ENCODE results near the gene FAM9C. TPM values are rescaled to one million over a fixed set of nuclear protein-coding genes. Genes with fewer than 3 reads are reported as not detected.

FAM9C gene
- total RNA-seq, 1 experiment from 2014 or later = not detected

DNA sequence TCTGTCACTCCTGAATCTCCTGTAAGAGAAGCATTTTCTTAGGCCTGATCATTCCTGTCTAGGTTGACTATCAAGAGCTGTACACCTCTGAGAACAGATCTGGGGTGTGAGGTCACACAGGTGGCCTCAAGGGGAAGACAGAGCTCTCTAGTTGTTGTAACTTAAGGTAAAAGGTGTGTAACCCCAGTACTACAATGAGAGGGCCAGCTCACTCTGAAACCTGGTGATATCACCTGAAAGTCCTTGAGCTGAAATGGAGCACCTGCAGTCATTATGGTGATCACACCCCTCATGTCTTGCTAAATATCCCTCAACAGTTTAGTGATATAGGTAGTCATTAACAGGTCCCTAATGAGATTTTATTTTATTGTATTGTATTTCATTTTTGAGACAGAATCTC lies 8.8 kb upstream of the FAM9C start:
- Histone ChIP-seq H3K9me3 (ENCODE audit: control insufficient read depth in 1 of 2, insufficient read depth in 1 of 2, low read depth in 1 of 2, low read length in 2 of 2) (no peaks in the 10 kb centered on the region), H2AFZ (ENCODE audit: low read depth, low read length, poor library complexity, severe bottlenecking) (no peak overlapping the region), H3K9ac (ENCODE audit: low read length) (no peak overlapping the region), H3K79me2 (ENCODE audit: insufficient read depth, low read length) (no peaks in the 10 kb centered on the region), H3K4me3 (replicated peaks in 1 of 2; ENCODE audit: low read depth in 1 of 2, low read length in 2 of 2) (no peak overlapping the region), H4K20me1 (ENCODE audit: insufficient read depth) (no peaks in the 10 kb centered on the region), H3K4me2 (ENCODE audit: low read length) (no peak overlapping the region), H3K36me3 (ENCODE audit: control insufficient read depth in 1 of 2, insufficient read depth in 2 of 2, low read length in 2 of 2) (no peaks in the 10 kb centered on the region), H3K27ac (ENCODE audit: low read depth, low read length) (no peak overlapping the region), H3K27me3 (ENCODE audit: insufficient read depth, low read length) (no peaks in the 10 kb centered on the region), H3K4me1 (ENCODE audit: control insufficient read depth in 1 of 2, insufficient read depth in 2 of 2, low read length in 2 of 2) (no peaks in the 10 kb centered on the region), H3K9me2 (ENCODE audit: insufficient read depth) (no peaks in the 10 kb centered on the region)
- POLR2A ChIA-PET = no interaction called here
- no peak for TF ChIP-seq ELF1 (IDR thresholded peaks at IDR 0.05; ENCODE audit: borderline replicate concordance, low read depth)
- TF ChIP-seq CBX3 (IDR thresholded peaks at IDR 0.05; ENCODE audit: low read depth) = no peak
- TF ChIP-seq FOSL1 (IDR thresholded peaks at IDR 0.05; ENCODE audit: low read depth) = no peak
- TF ChIP-seq, protein P1, sequence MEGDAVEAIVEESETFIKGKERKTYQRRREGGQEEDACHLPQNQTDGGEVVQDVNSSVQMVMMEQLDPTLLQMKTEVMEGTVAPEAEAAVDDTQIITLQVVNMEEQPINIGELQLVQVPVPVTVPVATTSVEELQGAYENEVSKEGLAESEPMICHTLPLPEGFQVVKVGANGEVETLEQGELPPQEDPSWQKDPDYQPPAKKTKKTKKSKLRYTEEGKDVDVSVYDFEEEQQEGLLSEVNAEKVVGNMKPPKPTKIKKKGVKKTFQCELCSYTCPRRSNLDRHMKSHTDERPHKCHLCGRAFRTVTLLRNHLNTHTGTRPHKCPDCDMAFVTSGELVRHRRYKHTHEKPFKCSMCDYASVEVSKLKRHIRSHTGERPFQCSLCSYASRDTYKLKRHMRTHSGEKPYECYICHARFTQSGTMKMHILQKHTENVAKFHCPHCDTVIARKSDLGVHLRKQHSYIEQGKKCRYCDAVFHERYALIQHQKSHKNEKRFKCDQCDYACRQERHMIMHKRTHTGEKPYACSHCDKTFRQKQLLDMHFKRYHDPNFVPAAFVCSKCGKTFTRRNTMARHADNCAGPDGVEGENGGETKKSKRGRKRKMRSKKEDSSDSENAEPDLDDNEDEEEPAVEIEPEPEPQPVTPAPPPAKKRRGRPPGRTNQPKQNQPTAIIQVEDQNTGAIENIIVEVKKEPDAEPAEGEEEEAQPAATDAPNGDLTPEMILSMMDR (IDR thresholded peaks at IDR 0.05 in 2 of 3, conservative IDR thresholded peaks at IDR 0.05 in 1 of 3; ENCODE audit: borderline replicate concordance in 1 of 3, insufficient read depth in 1 of 3, low read depth in 2 of 3, low read length in 2 of 3) = no peak
- no peak for TF ChIP-seq ATF3 (IDR thresholded peaks at IDR 0.05)
- TF ChIP-seq MAX (IDR thresholded peaks at IDR 0.05) = no peak
- no peak for TF ChIP-seq JUND (IDR thresholded peaks at IDR 0.05)
- TF ChIP-seq POLR2A (IDR thresholded peaks at IDR 0.05; ENCODE audit: borderline replicate concordance, extremely low read depth, insufficient read depth, insufficient read length) = no peak
- no peak for TF ChIP-seq SRF (IDR thresholded peaks at IDR 0.05; ENCODE audit: low read depth)
- RAD21 ChIA-PET (ENCODE audit: low non-redundant PET in 1 of 2, low total read pairs in 2 of 2, uncharacterized antibody in 2 of 2, unreplicated experiment in 2 of 2) = no interaction called here
- BruUV-seq (replicated peaks) = no TSS peak
- ATAC-seq = no peak
- CTCF ChIA-PET = no interaction called here
- no peak for DNase-seq (ENCODE audit: low read depth, low spot score)
- intact Hi-C loops (cut with micrococcal nuclease) = no loop called here
